KMS-11 (cell line): ENCODE data around the gene VAPB.

ENCODE experiments used
- H2AFZ ChIP-seq: fragments of 200-600 bp; sonication (generic); 2 replicates; pipeline ENCODE4 v1.6.1; 2016; ENCODE audit warnings: antibody characterized with exemption, mixed run types, low read depth
- H3K27ac ChIP-seq: fragments of 200-600 bp; sonication (generic); 2 replicates; pipeline ENCODE4 v1.6.1; 2016; ENCODE audit warnings: mild to moderate bottlenecking, mixed run types
- H3K27me3 ChIP-seq: fragments of 200-600 bp; sonication (generic); 2 replicates; pipeline ENCODE4 v1.6.1; 2017; ENCODE audit warnings: mild to moderate bottlenecking, low read depth, mixed run types, moderate library complexity; ENCODE audit not compliant: insufficient read depth
- H3K36me3 ChIP-seq: fragments of 200-600 bp; sonication (generic); 2 replicates; pipeline ENCODE4 v1.6.1; 2017; ENCODE audit warnings: mild to moderate bottlenecking, mixed run types; ENCODE audit not compliant: insufficient read depth
- H3K4me1 ChIP-seq: fragments of 200-600 bp; sonication (generic); 2 replicates; pipeline ENCODE4 v1.6.1; 2016; ENCODE audit warnings: mild to moderate bottlenecking, low read depth, mixed run types; ENCODE audit not compliant: poor library complexity, severe bottlenecking
- H3K4me2 ChIP-seq: fragments of 200-600 bp; sonication (generic); 2 replicates; pipeline ENCODE4 v1.7.0; 2016; ENCODE audit warnings: mild to moderate bottlenecking, mixed run types
- H3K4me3 ChIP-seq: fragments of 200-600 bp; sonication (generic); IDR thresholded peaks from 2 replicates; pipeline ENCODE4 v1.6.1; 2017; ENCODE audit warnings: low read depth, low read length, mixed read lengths; ENCODE audit not compliant: insufficient read depth
- H3K79me2 ChIP-seq: fragments of 200-600 bp; sonication (generic); 2 replicates; pipeline ENCODE4 v1.6.1; 2016; ENCODE audit warnings: low read depth, mixed run types; ENCODE audit not compliant: insufficient read depth
- H3K9ac ChIP-seq: fragments of 200-600 bp; sonication (generic); 2 replicates; pipeline ENCODE4 v1.6.1; 2016; ENCODE audit warnings: mild to moderate bottlenecking, mixed run types
- H4K20me1 ChIP-seq: fragments of 200-600 bp; sonication (generic); 2 replicates; pipeline ENCODE4 v1.6.1; 2016; ENCODE audit warnings: mild to moderate bottlenecking, mixed run types; ENCODE audit not compliant: insufficient read depth
- CTCF ChIP-seq: fragments of 200-600 bp; sonication (generic); conservative IDR thresholded peaks from 2 replicates; pipeline ENCODE4 v1.6.1; 2017; ENCODE audit warnings: low read depth, mild to moderate bottlenecking, antibody characterized with exemption, low read length, moderate library complexity, mixed read lengths

VAPB gene

GRCh38 chr20:58467572-58468527 lies 78.8 kb downstream of the VAPB start:
- no peaks in the 10 kb centered on the region for H3K36me3 ChIP-seq

GRCh38 chr20:58469616-58470015 lies 80.6 kb downstream of the VAPB start:
- H3K79me2 ChIP-seq = no peaks in the 10 kb centered on the region
- H3K27me3 ChIP-seq = no peaks in the 10 kb centered on the region
- H3K4me2 ChIP-seq = no peak overlapping the region
- H3K4me3 ChIP-seq = no peak overlapping the region
- no peak overlapping the region for H3K9ac ChIP-seq
- no peaks in the 10 kb centered on the region for H4K20me1 ChIP-seq
- no peak for TF ChIP-seq CTCF
- H3K4me1 ChIP-seq = no peaks in the 10 kb centered on the region
- no peaks in the 10 kb centered on the region for H3K36me3 ChIP-seq
- no peak overlapping the region for H2AFZ ChIP-seq
- H3K27ac ChIP-seq = no peak overlapping the region

More at GRCh38 chr20:58467572-58468527, 78.8 kb downstream of the VAPB start:
- H3K4me2 ChIP-seq = no peak overlapping the region
- H4K20me1 ChIP-seq = no peaks in the 10 kb centered on the region
- H3K27ac ChIP-seq = no peak overlapping the region
- TF ChIP-seq CTCF = no peak
- H3K9ac ChIP-seq = no peak overlapping the region
- no peaks in the 10 kb centered on the region for H3K4me1 ChIP-seq
- no peaks in the 10 kb centered on the region for H3K79me2 ChIP-seq
- no peaks in the 10 kb centered on the region for H3K27me3 ChIP-seq
- no peak overlapping the region for H2AFZ ChIP-seq
- no peak overlapping the region for H3K4me3 ChIP-seq

GRCh38 chr20:58470336-58471192 lies 81.5 kb downstream of the VAPB start:
- Histone ChIP-seq H3K4me2 (no peak overlapping the region), H4K20me1 (no peaks in the 10 kb centered on the region)

More at GRCh38 chr20:58470336-58471192, 81.5 kb downstream of the VAPB start:
- no peak overlapping the region for H2AFZ ChIP-seq
- no peak overlapping the region for H3K9ac ChIP-seq
- no peak overlapping the region for H3K27ac ChIP-seq
- no peaks in the 10 kb centered on the region for H3K4me1 ChIP-seq
- no peak overlapping the region for H3K4me3 ChIP-seq
- H3K27me3 ChIP-seq = no peaks in the 10 kb centered on the region
- H3K36me3 ChIP-seq = no peaks in the 10 kb centered on the region
- H3K79me2 ChIP-seq = no peaks in the 10 kb centered on the region
- no peak for TF ChIP-seq CTCF
